ENCODE data around the gene MT1B. TPM values are rescaled to one million over a fixed set of nuclear protein-coding genes. Genes with fewer than 3 reads are reported as not detected.

MT1B gene
- polyA plus RNA-seq, 2 donors = 0.68 TPM; not detected in 1

- peak overlapping the region; percentile 31 to 80 for H3K27ac ChIP-seq (ENCODE audit: low read depth in 2 of 2, low read length in 1 of 2)
- H3K4me3 ChIP-seq (ENCODE audit: low read depth in 1 of 2, low read length in 2 of 2) = no peak overlapping the region
- H3K36me3 ChIP-seq (ENCODE audit: control insufficient read depth in 2 of 2, insufficient read depth in 2 of 2, low read length in 1 of 2) = no peaks in the 10 kb centered on the region
- no peaks in the 10 kb centered on the region for H3K27me3 ChIP-seq (ENCODE audit: control insufficient read depth in 1 of 2, insufficient read depth in 2 of 2, low read length in 2 of 2)
- peaks cover 0 to 2% of the 10 kb centered on the region in 2 donors for H3K9me3 ChIP-seq (ENCODE audit: control insufficient read depth in 2 of 2, insufficient read depth in 1 of 2, low read depth in 1 of 2, low read length in 1 of 2)
- H3K4me1 ChIP-seq (ENCODE audit: control insufficient read depth in 2 of 2, insufficient read depth in 2 of 2, low read length in 1 of 2) = peaks cover 3 to 13% of the 10 kb centered on the region in 2 donors
- 26 to 42% methylated on average over 3 of the region's 3 CpGs for WGBS, 2 donors
Observed at GRCh38 chr16:56689171-56689570, 37.5 kb downstream of the MT1B start.

DNA sequence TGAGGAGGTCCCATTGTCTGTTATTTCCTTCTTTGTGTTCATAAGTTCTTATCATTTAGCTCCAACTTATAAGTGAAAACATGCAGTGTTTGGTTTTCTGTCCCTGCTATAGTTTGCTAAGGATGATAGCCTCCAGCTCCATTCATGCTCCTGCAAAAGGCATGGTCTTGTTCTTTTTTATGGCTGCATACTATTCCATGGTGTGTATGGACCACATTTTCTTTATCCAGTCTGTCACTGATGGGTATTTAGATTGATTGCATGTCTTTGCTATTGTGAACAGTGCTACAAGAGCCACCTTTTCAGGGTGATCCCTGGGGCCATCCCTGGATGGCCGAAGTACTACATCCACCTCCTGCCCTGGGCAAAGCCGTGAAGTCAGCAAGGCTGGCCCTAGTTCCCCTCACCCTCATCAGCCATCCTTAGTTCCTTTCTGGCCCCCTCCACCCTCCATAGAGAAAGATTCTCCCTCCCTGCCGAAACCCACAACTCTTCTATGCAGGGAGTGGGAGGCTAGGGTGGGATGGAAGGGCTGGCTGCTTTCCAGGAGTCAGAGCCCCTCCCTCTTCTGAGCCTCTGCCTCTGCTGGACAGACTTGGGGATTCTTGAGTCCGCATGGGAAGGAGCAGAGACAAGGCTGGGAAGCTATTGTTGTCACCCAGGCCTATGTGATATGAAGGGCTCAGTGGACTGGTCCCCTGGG is 38.9 kb downstream of the MT1B start:
- Histone ChIP-seq H3K9me3 (ENCODE audit: control insufficient read depth in 2 of 2, insufficient read depth in 1 of 2, low read depth in 1 of 2, low read length in 1 of 2) (peaks cover 0 to 2% of the 10 kb centered on the region in 2 donors), H3K4me3 (ENCODE audit: low read depth in 1 of 2, low read length in 2 of 2) (no peak overlapping the region), H3K27ac (ENCODE audit: low read depth in 2 of 2, low read length in 1 of 2) (no peak overlapping the region), H3K27me3 (ENCODE audit: control insufficient read depth in 1 of 2, insufficient read depth in 2 of 2, low read length in 2 of 2) (no peaks in the 10 kb centered on the region), H3K4me1 (ENCODE audit: control insufficient read depth in 2 of 2, insufficient read depth in 2 of 2, low read length in 1 of 2) (peaks cover 3 to 9% of the 10 kb centered on the region in 2 donors), H3K36me3 (ENCODE audit: control insufficient read depth in 2 of 2, insufficient read depth in 2 of 2, low read length in 1 of 2) (no peaks in the 10 kb centered on the region)
- WGBS, 2 donors = 72 to 81% methylated on average over 4 of the region's 4 CpGs

DNA sequence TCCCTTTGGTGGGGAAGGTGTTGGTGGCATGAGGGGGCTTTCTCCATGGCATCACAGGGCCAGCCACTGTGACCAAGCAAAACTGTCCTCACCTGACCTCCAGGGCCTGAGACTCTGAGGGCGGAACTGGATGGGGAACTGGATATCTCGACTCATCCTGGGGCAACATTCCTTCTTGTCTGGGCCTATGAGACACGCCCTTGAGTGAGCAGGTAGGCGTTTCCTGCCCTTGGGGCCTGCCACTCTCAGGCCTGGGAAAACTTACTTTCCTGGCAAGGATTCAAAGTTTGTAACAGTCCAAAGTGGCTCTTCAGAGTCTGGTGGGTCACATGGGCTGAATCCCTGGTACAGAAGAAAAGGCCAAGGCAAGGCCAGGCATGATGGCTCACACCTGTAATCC is 40.2 kb downstream of the MT1B start:
- no peaks in the 10 kb centered on the region for H3K36me3 ChIP-seq (ENCODE audit: control insufficient read depth in 2 of 2, insufficient read depth in 2 of 2, low read length in 1 of 2)
- WGBS, 2 donors = 40 to 50% methylated on average over 4 of the region's 4 CpGs
- peak overlapping the region in 1 of 2 donors; percentile 52 for H3K27ac ChIP-seq (ENCODE audit: low read depth in 2 of 2, low read length in 1 of 2)
- H3K9me3 ChIP-seq (ENCODE audit: control insufficient read depth in 2 of 2, insufficient read depth in 1 of 2, low read depth in 1 of 2, low read length in 1 of 2) = peaks cover 0 to 2% of the 10 kb centered on the region in 2 donors
- H3K27me3 ChIP-seq (ENCODE audit: control insufficient read depth in 1 of 2, insufficient read depth in 2 of 2, low read length in 2 of 2) = no peaks in the 10 kb centered on the region
- H3K4me3 ChIP-seq (ENCODE audit: low read depth in 1 of 2, low read length in 2 of 2) = no peak overlapping the region
- peaks cover 3 to 9% of the 10 kb centered on the region in 2 donors for H3K4me1 ChIP-seq (ENCODE audit: control insufficient read depth in 2 of 2, insufficient read depth in 2 of 2, low read length in 1 of 2)

- H3K27ac ChIP-seq (ENCODE audit: low read depth in 2 of 2, low read length in 1 of 2) = no peak overlapping the region
- no peaks in the 10 kb centered on the region for H3K27me3 ChIP-seq (ENCODE audit: control insufficient read depth in 1 of 2, insufficient read depth in 2 of 2, low read length in 2 of 2)
- H3K4me3 ChIP-seq (ENCODE audit: low read depth in 1 of 2, low read length in 2 of 2) = no peak overlapping the region
- peaks cover 3% of the 10 kb centered on the region in 2 donors for H3K4me1 ChIP-seq (ENCODE audit: control insufficient read depth in 2 of 2, insufficient read depth in 2 of 2, low read length in 1 of 2)
- 86 to 90% methylated on average over 1 of the region's 1 CpG for WGBS, 2 donors
- H3K9me3 ChIP-seq (ENCODE audit: control insufficient read depth in 2 of 2, insufficient read depth in 1 of 2, low read depth in 1 of 2, low read length in 1 of 2) = peaks cover 0 to 2% of the 10 kb centered on the region in 2 donors
- H3K36me3 ChIP-seq (ENCODE audit: control insufficient read depth in 2 of 2, insufficient read depth in 2 of 2, low read length in 1 of 2) = no peaks in the 10 kb centered on the region
Observed at GRCh38 chr16:56695246-56695645, 43.6 kb downstream of the MT1B start.

- Histone ChIP-seq H3K27me3 (ENCODE audit: control insufficient read depth in 1 of 2, insufficient read depth in 2 of 2, low read length in 2 of 2) (no peaks in the 10 kb centered on the region), H3K9me3 (ENCODE audit: control insufficient read depth in 2 of 2, insufficient read depth in 1 of 2, low read depth in 1 of 2, low read length in 1 of 2) (no peaks in the 10 kb centered on the region), H3K4me3 (ENCODE audit: low read depth in 1 of 2, low read length in 2 of 2) (no peak overlapping the region), H3K4me1 (ENCODE audit: control insufficient read depth in 2 of 2, insufficient read depth in 2 of 2, low read length in 1 of 2) (no peaks in the 10 kb centered on the region), H3K36me3 (ENCODE audit: control insufficient read depth in 2 of 2, insufficient read depth in 2 of 2, low read length in 1 of 2) (no peaks in the 10 kb centered on the region), H3K27ac (ENCODE audit: low read depth in 2 of 2, low read length in 1 of 2) (no peak overlapping the region)
- 89 to 95% methylated on average over 5 of the region's 5 CpGs for WGBS, 2 donors
Observed at GRCh38 chr16:56697456-56698155, 45.9 kb downstream of the MT1B start.

DNA sequence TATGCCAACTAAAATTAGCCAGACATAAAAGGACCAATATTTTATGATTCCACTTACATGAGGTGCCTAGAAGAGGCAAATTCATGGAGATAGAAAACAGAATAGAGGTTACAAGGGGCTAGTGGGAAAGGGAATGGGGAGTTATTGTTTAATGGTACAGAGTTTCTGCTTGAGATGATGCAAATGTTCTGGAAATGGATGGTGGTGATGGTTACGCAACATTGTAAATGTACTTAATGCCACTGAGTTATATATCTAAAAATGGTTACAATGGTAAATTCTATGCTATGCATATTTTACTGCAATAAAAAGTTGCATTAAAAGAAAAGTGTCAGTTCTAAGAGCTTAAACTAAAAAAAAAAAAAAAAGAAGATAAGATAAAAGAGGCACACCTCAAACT is 48.5 kb downstream of the MT1B start:
- 0 to 48% methylated on average over 1 of the region's 1 CpG for WGBS, 2 donors
- Histone ChIP-seq H3K4me3 (ENCODE audit: low read depth in 1 of 2, low read length in 2 of 2) (no peak overlapping the region), H3K4me1 (ENCODE audit: control insufficient read depth in 2 of 2, insufficient read depth in 2 of 2, low read length in 1 of 2) (no peaks in the 10 kb centered on the region), H3K36me3 (ENCODE audit: control insufficient read depth in 2 of 2, insufficient read depth in 2 of 2, low read length in 1 of 2) (no peaks in the 10 kb centered on the region), H3K27ac (ENCODE audit: low read depth in 2 of 2, low read length in 1 of 2) (no peak overlapping the region), H3K9me3 (ENCODE audit: control insufficient read depth in 2 of 2, insufficient read depth in 1 of 2, low read depth in 1 of 2, low read length in 1 of 2) (no peaks in the 10 kb centered on the region), H3K27me3 (ENCODE audit: control insufficient read depth in 1 of 2, insufficient read depth in 2 of 2, low read length in 2 of 2) (no peaks in the 10 kb centered on the region)

GRCh38 chr16:56700631-56701030 is 48.9 kb downstream of the MT1B start:
- Histone ChIP-seq H3K4me1 (ENCODE audit: control insufficient read depth in 2 of 2, insufficient read depth in 2 of 2, low read length in 1 of 2) (no peaks in the 10 kb centered on the region), H3K36me3 (ENCODE audit: control insufficient read depth in 2 of 2, insufficient read depth in 2 of 2, low read length in 1 of 2) (no peaks in the 10 kb centered on the region), H3K9me3 (ENCODE audit: control insufficient read depth in 2 of 2, insufficient read depth in 1 of 2, low read depth in 1 of 2, low read length in 1 of 2) (no peaks in the 10 kb centered on the region), H3K27me3 (ENCODE audit: control insufficient read depth in 1 of 2, insufficient read depth in 2 of 2, low read length in 2 of 2) (no peaks in the 10 kb centered on the region), H3K4me3 (ENCODE audit: low read depth in 1 of 2, low read length in 2 of 2) (no peak overlapping the region), H3K27ac (ENCODE audit: low read depth in 2 of 2, low read length in 1 of 2) (no peak overlapping the region)
- WGBS, 2 donors = 98 to 100% methylated on average over 1 of the region's 1 CpG

DNA sequence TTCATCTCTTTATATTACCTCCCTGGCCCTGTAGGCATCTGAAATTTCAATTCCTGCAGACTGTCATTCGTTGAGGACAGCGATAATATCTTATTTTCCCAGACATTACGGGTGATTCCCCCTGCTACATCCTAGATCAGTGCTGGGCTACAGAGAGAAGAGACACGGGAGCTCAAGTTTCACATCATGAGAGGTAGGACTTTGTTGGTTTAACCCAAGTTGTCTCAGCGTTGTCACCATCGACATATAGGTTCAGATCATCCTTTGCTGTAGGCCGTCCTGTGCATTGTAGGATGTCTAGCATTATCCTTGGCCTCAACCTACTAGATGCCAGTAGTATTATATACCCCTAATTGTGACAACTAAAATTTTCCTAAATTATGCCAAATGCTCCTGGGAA is 49.8 kb downstream of the MT1B start:
- H3K27me3 ChIP-seq (ENCODE audit: control insufficient read depth in 1 of 2, insufficient read depth in 2 of 2, low read length in 2 of 2) = no peaks in the 10 kb centered on the region
- 86% methylated on average over 7 of the region's 7 CpGs for WGBS, 2 donors
- no peaks in the 10 kb centered on the region for H3K9me3 ChIP-seq (ENCODE audit: control insufficient read depth in 2 of 2, insufficient read depth in 1 of 2, low read depth in 1 of 2, low read length in 1 of 2)
- H3K27ac ChIP-seq (ENCODE audit: low read depth in 2 of 2, low read length in 1 of 2) = no peak overlapping the region
- no peaks in the 10 kb centered on the region for H3K4me1 ChIP-seq (ENCODE audit: control insufficient read depth in 2 of 2, insufficient read depth in 2 of 2, low read length in 1 of 2)
- no peak overlapping the region for H3K4me3 ChIP-seq (ENCODE audit: low read depth in 1 of 2, low read length in 2 of 2)
- H3K36me3 ChIP-seq (ENCODE audit: control insufficient read depth in 2 of 2, insufficient read depth in 2 of 2, low read length in 1 of 2) = no peaks in the 10 kb centered on the region

All from esophagus (tissue), 2 donors.